Loucy (cell line): Measurements from ENCODE around the gene SERPINA1.

Experiments used
- EZH2phosphoT487 ChIP-seq: fragments of 200-600 bp; IDR thresholded peaks from 2 replicates; pipeline ENCODE4 v1.6.1; 2018; ENCODE audit warnings: antibody characterized with exemption, mild to moderate bottlenecking, moderate library complexity, borderline replicate concordance
- TF ChIP-seq, protein P1 (sequence below): fragments of 200-600 bp; sonication (generic); conservative IDR thresholded peaks from 2 replicates; pipeline ENCODE4 v1.5.1; 2014; ENCODE audit warnings: mild to moderate bottlenecking, antibody characterized with exemption, low read length

DNA sequence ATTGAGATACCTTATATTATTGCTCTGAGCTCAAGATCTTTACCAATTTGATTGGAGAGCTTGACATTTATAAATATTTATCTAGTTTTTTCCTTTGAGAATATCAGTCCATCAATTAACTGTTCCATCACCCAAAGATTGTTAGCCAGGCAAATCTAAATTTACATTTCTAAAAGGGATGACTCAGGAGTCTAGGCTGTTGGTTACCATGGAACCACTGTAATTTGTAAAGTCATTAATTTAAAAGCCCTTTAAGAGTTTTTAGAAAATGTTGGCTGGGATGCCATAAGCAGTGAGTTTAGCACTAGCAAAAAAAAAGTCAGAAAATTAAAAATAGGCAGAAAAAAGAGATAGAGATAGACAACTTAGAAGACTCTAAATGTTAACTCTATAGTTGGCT, 19.5 kb upstream of the SERPINA1 start:
- TF ChIP-seq, protein P1, sequence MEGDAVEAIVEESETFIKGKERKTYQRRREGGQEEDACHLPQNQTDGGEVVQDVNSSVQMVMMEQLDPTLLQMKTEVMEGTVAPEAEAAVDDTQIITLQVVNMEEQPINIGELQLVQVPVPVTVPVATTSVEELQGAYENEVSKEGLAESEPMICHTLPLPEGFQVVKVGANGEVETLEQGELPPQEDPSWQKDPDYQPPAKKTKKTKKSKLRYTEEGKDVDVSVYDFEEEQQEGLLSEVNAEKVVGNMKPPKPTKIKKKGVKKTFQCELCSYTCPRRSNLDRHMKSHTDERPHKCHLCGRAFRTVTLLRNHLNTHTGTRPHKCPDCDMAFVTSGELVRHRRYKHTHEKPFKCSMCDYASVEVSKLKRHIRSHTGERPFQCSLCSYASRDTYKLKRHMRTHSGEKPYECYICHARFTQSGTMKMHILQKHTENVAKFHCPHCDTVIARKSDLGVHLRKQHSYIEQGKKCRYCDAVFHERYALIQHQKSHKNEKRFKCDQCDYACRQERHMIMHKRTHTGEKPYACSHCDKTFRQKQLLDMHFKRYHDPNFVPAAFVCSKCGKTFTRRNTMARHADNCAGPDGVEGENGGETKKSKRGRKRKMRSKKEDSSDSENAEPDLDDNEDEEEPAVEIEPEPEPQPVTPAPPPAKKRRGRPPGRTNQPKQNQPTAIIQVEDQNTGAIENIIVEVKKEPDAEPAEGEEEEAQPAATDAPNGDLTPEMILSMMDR: no peak
- TF ChIP-seq EZH2phosphoT487: no peak
